ENCODE results near the gene ABCA3. TPM values are rescaled to one million over a fixed set of nuclear protein-coding genes. Genes with fewer than 3 reads are reported as not detected.

ABCA3 gene
- total and polyA plus RNA-seq, 4 donors, result 197 to 607 (median 411) TPM

GRCh38 chr16:2233046-2233775 lies 107.3 kb downstream of the ABCA3 start:
- H3K27ac ChIP-seq (ENCODE audit: low read depth in 1 of 2, low read length in 1 of 2), result no peak overlapping the region
- WGBS, 2 donors, result 96% methylated on average over 27 to 28 of the region's 28 CpGs
- H3K9ac ChIP-seq (ENCODE audit: insufficient read depth in 1 of 2, low read length in 2 of 2), result no peak overlapping the region
- H3K4me1 ChIP-seq (ENCODE audit: control insufficient read depth in 5 of 5, insufficient read depth in 5 of 5, low read length in 5 of 5), result peaks cover 0 to 13% (median 7%) of the 10 kb centered on the region in 5 donors
- H3K36me3 ChIP-seq (ENCODE audit: control insufficient read depth in 4 of 4, insufficient read depth in 4 of 4, low read length in 4 of 4), result peaks cover 3 to 78% (median 31%) of the 10 kb centered on the region in 4 donors
- DNase-seq (no peak), ATAC-seq (ENCODE audit: insufficient read depth, low FRiP score) (no peak)
- no peak for TF ChIP-seq CTCF (IDR thresholded peaks at IDR 0.05; ENCODE audit: control extremely low read depth, extremely low read depth)
- H3K9me3 ChIP-seq (ENCODE audit: control insufficient read depth in 4 of 4, insufficient read depth in 3 of 4, low read length in 3 of 4), result peaks cover 0 to 22% (median 0%) of the 10 kb centered on the region in 4 donors
- H3K27me3 ChIP-seq (ENCODE audit: control insufficient read depth in 3 of 3, insufficient read depth in 3 of 3, low read length in 2 of 3), result peaks cover 0 to 27% (median 4%) of the 10 kb centered on the region in 3 donors
- H3K4me3 ChIP-seq, result no peak overlapping the region

- TF ChIP-seq CTCF (IDR thresholded peaks at IDR 0.05; ENCODE audit: control extremely low read depth, extremely low read depth), result no peak
- Histone ChIP-seq H3K36me3 (ENCODE audit: control insufficient read depth in 4 of 4, insufficient read depth in 4 of 4, low read length in 4 of 4) (peaks cover 3 to 81% (median 32%) of the 10 kb centered on the region in 4 donors), H3K9ac (ENCODE audit: insufficient read depth in 1 of 2, low read length in 2 of 2) (no peak overlapping the region), H3K9me3 (ENCODE audit: control insufficient read depth in 4 of 4, insufficient read depth in 3 of 4, low read length in 3 of 4) (peaks cover 0 to 22% (median 0%) of the 10 kb centered on the region in 4 donors), H3K27ac (ENCODE audit: low read depth in 1 of 2, low read length in 1 of 2) (no peak overlapping the region), H3K4me1 (ENCODE audit: control insufficient read depth in 5 of 5, insufficient read depth in 5 of 5, low read length in 5 of 5) (peaks cover 0 to 11% (median 7%) of the 10 kb centered on the region in 5 donors), H3K27me3 (ENCODE audit: control insufficient read depth in 3 of 3, insufficient read depth in 3 of 3, low read length in 2 of 3) (peaks cover 0 to 21% (median 4%) of the 10 kb centered on the region in 3 donors), H3K4me3 (no peak overlapping the region)
- DNase-seq, result no peak
- no peak for ATAC-seq (ENCODE audit: insufficient read depth, low FRiP score)
- 94% methylated on average over 38 to 41 of the region's 41 CpGs for WGBS, 2 donors
These were observed 108.2 kb downstream of the ABCA3 start for GRCh38 chr16:2232094-2232990.

- no peak for TF ChIP-seq CTCF (IDR thresholded peaks at IDR 0.05; ENCODE audit: control extremely low read depth, extremely low read depth)
- WGBS, 2 donors, result 92% methylated on average over 29 of the region's 29 CpGs
- no peak for DNase-seq
- H3K9ac ChIP-seq (ENCODE audit: insufficient read depth in 1 of 2, low read length in 2 of 2), result no peak overlapping the region
- H3K4me3 ChIP-seq, result no peak overlapping the region
- H3K36me3 ChIP-seq (ENCODE audit: control insufficient read depth in 4 of 4, insufficient read depth in 4 of 4, low read length in 4 of 4), result peaks cover 3 to 81% (median 32%) of the 10 kb centered on the region in 4 donors
- no peak for ATAC-seq (ENCODE audit: insufficient read depth, low FRiP score)
- H3K27me3 ChIP-seq (ENCODE audit: control insufficient read depth in 3 of 3, insufficient read depth in 3 of 3, low read length in 2 of 3), result peaks cover 0 to 10% (median 4%) of the 10 kb centered on the region in 3 donors
- peaks cover 0 to 2% (median 1%) of the 10 kb centered on the region in 5 donors for H3K4me1 ChIP-seq (ENCODE audit: control insufficient read depth in 5 of 5, insufficient read depth in 5 of 5, low read length in 5 of 5)
- no peak overlapping the region for H3K27ac ChIP-seq (ENCODE audit: low read depth in 1 of 2, low read length in 1 of 2)
- peaks cover 0 to 22% (median 0%) of the 10 kb centered on the region in 4 donors for H3K9me3 ChIP-seq (ENCODE audit: control insufficient read depth in 4 of 4, insufficient read depth in 3 of 4, low read length in 3 of 4)
These were observed 109.3 kb downstream of the ABCA3 start for GRCh38 chr16:2231016-2231931.

All from lung (tissue), 12 donors.